H1 (cell line): ENCODE data around the gene LHFPL3. TPM values are rescaled to one million over a fixed set of nuclear protein-coding genes. Genes with fewer than 3 reads are reported as not detected.

Source experiments
- CTCF ChIA-PET: fragments of 300-600 bp; sonication (Branson Sonifier 250); formaldehyde crosslinking; loops from one replicate; lab custom pipeline; 2021; ENCODE audit not compliant: partially characterized antibody; lab: Charles Lee
- POLR2A ChIA-PET: fragments of 300-600 bp; sonication (Branson Sonifier 250); formaldehyde crosslinking; loops from one replicate; lab custom pipeline; 2021; ENCODE audit warnings: inconsistent platforms; ENCODE audit not compliant: partially characterized antibody; lab: Charles Lee
- DNase-seq, 2 experiments: peaks; one replicate each; pipeline versions ENCODE4 v3.0.0 to v3.0.0-alpha.2; 2010 to 2022; ENCODE audit warnings: low spot score in 2 of 2, low read depth in 1 of 2, mixed read lengths in 1 of 2
- FAIRE-seq: peaks from 2 replicates; lab custom pipeline; 2011; peaks lifted over from hg19 to GRCh38; lab: Jason Lieb, UNC
- H2AFZ ChIP-seq: 2 replicates; pipeline ENCODE4 v1.8.1; 2012; ENCODE audit warnings: low read length, inconsistent platforms
- H2AK5ac ChIP-seq: 2 replicates; pipeline ENCODE4 v1.6.1; 2013; ENCODE audit warnings: low read depth, low read length
- H2BK120ac ChIP-seq: replicated peaks from 2 replicates; pipeline ENCODE3; 2013; ENCODE audit warnings: low read depth, low read length, inconsistent platforms
- H2BK12ac ChIP-seq: 2 replicates; pipeline ENCODE4 v1.6.1; 2013; ENCODE audit warnings: low read depth, low read length
- H2BK15ac ChIP-seq: 2 replicates; pipeline ENCODE4 v1.6.1; 2013; ENCODE audit warnings: low read length
- H2BK20ac ChIP-seq: 2 replicates; pipeline ENCODE4 v1.6.1; 2013; ENCODE audit warnings: low read length
- H2BK5ac ChIP-seq: 2 replicates; pipeline ENCODE4 v1.6.1; 2013; ENCODE audit warnings: low read depth, low read length
- H3K14ac ChIP-seq: 2 replicates; pipeline ENCODE4 v1.6.1; 2013; ENCODE audit warnings: inconsistent platforms; ENCODE audit not compliant: insufficient read length
- H3K18ac ChIP-seq: 2 replicates; pipeline ENCODE4 v1.6.1; 2013; ENCODE audit warnings: low read length; ENCODE audit errors: extremely low read depth
- H3K23ac ChIP-seq: 2 replicates; pipeline ENCODE4 v1.6.1; 2013; ENCODE audit warnings: inconsistent platforms; ENCODE audit not compliant: insufficient read length
- H3K23me2 ChIP-seq: 2 replicates; pipeline ENCODE4 v1.6.1; 2013; ENCODE audit warnings: low read depth, low read length
- H3K27ac ChIP-seq: 2 replicates; pipeline ENCODE4 v1.6.1; 2011; ENCODE audit warnings: low read depth, low read length, inconsistent platforms
- H3K27me3 ChIP-seq, 4 experiments: replicated peaks in 1 of 4; 1 replicate in 1 of 4; 2 replicates in 3 of 4; pipeline versions ENCODE4 v1.6.1 to v1.8.1; 2011 to 2013; ENCODE audit warnings: low read length in 3 of 4, mild to moderate bottlenecking in 3 of 4, inconsistent platforms in 2 of 4, mixed read lengths in 2 of 4, moderate library complexity in 1 of 4; ENCODE audit not compliant: control insufficient read depth in 3 of 4, insufficient read depth in 3 of 4; ENCODE audit errors: extremely low read depth in 1 of 4
- H3K36me3 ChIP-seq, 4 experiments: 2 replicates each; pipeline versions ENCODE4 v1.6.1 to v1.8.1; 2011 to 2013; ENCODE audit warnings: mild to moderate bottlenecking in 4 of 4, low read length in 3 of 4, moderate library complexity in 2 of 4, control low read depth in 1 of 4, inconsistent platforms in 1 of 4; ENCODE audit not compliant: insufficient read depth in 4 of 4, control insufficient read depth in 2 of 4
- H3K4ac ChIP-seq: replicated peaks from 2 replicates; pipeline ENCODE3; 2013; ENCODE audit warnings: low read length, low read depth, mixed read lengths, inconsistent platforms; ENCODE audit not compliant: insufficient read length
- H3K4me1 ChIP-seq, 4 experiments: replicated peaks in 1 of 4; 1 replicate in 1 of 4; 2 replicates in 3 of 4; pipeline versions ENCODE4 v1.6.1 to v1.8.1; 2011 to 2013; ENCODE audit warnings: low read length in 3 of 4, inconsistent platforms in 2 of 4, mixed read lengths in 1 of 4; ENCODE audit not compliant: insufficient read depth in 4 of 4, control insufficient read depth in 3 of 4
- H3K4me2 ChIP-seq, 2 experiments: 2 replicates each; pipeline versions ENCODE4 v1.6.1 to v1.8.1; 2011 to 2013; ENCODE audit warnings: low read depth in 2 of 2, low read length in 2 of 2, control low read depth in 1 of 2, inconsistent platforms in 1 of 2, mild to moderate bottlenecking in 1 of 2; ENCODE audit not compliant: insufficient read depth in 1 of 2
- H3K4me3 ChIP-seq, 4 experiments: fragments of 200-600, 300-600 bp in 1 of 4; sonication (generic), shearing (Covaris generic), sonication (Bioruptor Twin) in 1 of 4; 2 replicates each; pipeline versions ENCODE4 v1.5.1 to v1.8.1; 2011 to 2016; ENCODE audit warnings: low read length in 4 of 4, low read depth in 3 of 4, control low read depth in 2 of 4, inconsistent platforms in 2 of 4, mild to moderate bottlenecking in 2 of 4, mixed read lengths in 1 of 4, moderate library complexity in 1 of 4; ENCODE audit not compliant: insufficient read depth in 2 of 4; ENCODE audit errors: extremely low read depth in 1 of 4
- H3K56ac ChIP-seq: replicated peaks from 2 replicates; pipeline ENCODE3; 2013; ENCODE audit warnings: low read depth, mild to moderate bottlenecking, mixed read lengths, low read length, inconsistent platforms; ENCODE audit not compliant: insufficient read length
- H3K79me1 ChIP-seq: 2 replicates; pipeline ENCODE4 v1.6.1; 2013; ENCODE audit warnings: low read depth, low read length, control low read depth
- H3K79me2 ChIP-seq, 2 experiments: 2 replicates each; pipeline versions ENCODE4 v1.6.1 to v1.8.1; 2012 to 2013; ENCODE audit warnings: low read length in 2 of 2, mild to moderate bottlenecking in 2 of 2, inconsistent platforms in 1 of 2; ENCODE audit not compliant: insufficient read depth in 2 of 2, control insufficient read depth in 1 of 2
- H3K9ac ChIP-seq, 4 experiments: replicated peaks in 1 of 4; 1 replicate in 1 of 4; 2 replicates in 3 of 4; pipeline versions ENCODE4 v1.6.1 to v1.8.1; 2011 to 2013; ENCODE audit warnings: low read depth in 3 of 4, low read length in 3 of 4, control low read depth in 2 of 4, mild to moderate bottlenecking in 2 of 4, moderate library complexity in 2 of 4, inconsistent platforms in 1 of 4; ENCODE audit errors: extremely low read depth in 1 of 4
- H3K9me3 ChIP-seq, 2 experiments: 2 replicates each; pipeline versions ENCODE4 v1.6.1 to v1.8.1; 2012 to 2013; ENCODE audit warnings: mild to moderate bottlenecking in 2 of 2, moderate library complexity in 2 of 2, control low read depth in 1 of 2, inconsistent platforms in 1 of 2, low read depth in 1 of 2, low read length in 1 of 2, mixed read lengths in 1 of 2; ENCODE audit not compliant: insufficient read depth in 2 of 2
- H4K20me1 ChIP-seq, 2 experiments: replicated peaks in 1 of 2; 2 replicates each; pipeline versions ENCODE3 to v1.8.1; 2011 to 2013; ENCODE audit warnings: inconsistent platforms in 2 of 2, low read length in 2 of 2, mild to moderate bottlenecking in 1 of 2; ENCODE audit not compliant: insufficient read depth in 2 of 2, control insufficient read depth in 1 of 2
- H4K5ac ChIP-seq: 2 replicates; pipeline ENCODE4 v1.6.1; 2013; ENCODE audit warnings: low read length, low read depth, mixed read lengths, inconsistent platforms; ENCODE audit not compliant: insufficient read length
- H4K8ac ChIP-seq: 2 replicates; pipeline ENCODE4 v1.8.0; 2013; ENCODE audit warnings: mild to moderate bottlenecking, moderate library complexity, low read length, inconsistent platforms; ENCODE audit not compliant: insufficient read depth; ENCODE audit errors: extremely low read depth
- H4K91ac ChIP-seq: replicated peaks from 2 replicates; pipeline ENCODE3; 2013; ENCODE audit warnings: low read length, mixed read lengths, inconsistent platforms; ENCODE audit not compliant: insufficient read length
- CEBPB ChIP-seq: IDR thresholded peaks from 2 replicates; pipeline ENCODE4 v1.6.1; 2012; ENCODE audit warnings: low read depth, low read length
- FOSL1 ChIP-seq: IDR thresholded peaks from 2 replicates; pipeline ENCODE4 v1.6.1; 2011; ENCODE audit warnings: mild to moderate bottlenecking, low read depth, low read length, moderate library complexity; ENCODE audit not compliant: insufficient read depth
- RNF2 ChIP-seq: fragments of 200-900, 300-1000 bp; sonication (generic); IDR thresholded peaks from 2 replicates; pipeline ENCODE4 v1.7.1; 2016; ENCODE audit warnings: borderline replicate concordance, low read depth, mild to moderate bottlenecking, antibody characterized with exemption, low read length; ENCODE audit not compliant: poor library complexity, severe bottlenecking; ENCODE audit errors: missing control alignments
- TCF12 ChIP-seq: IDR thresholded peaks from 2 replicates; pipeline ENCODE4 v1.6.1; 2011; ENCODE audit warnings: low read depth, mild to moderate bottlenecking, low read length
- USF2 ChIP-seq: IDR thresholded peaks from 2 replicates; pipeline ENCODE4 v1.6.1; 2011; ENCODE audit warnings: low read length, improper control_type of control experiment
- WGBS, 2 experiments: shearing (Covaris generic) in 1 of 2; methylation state at CpG; one replicate each; pipeline versions ENCODE4 v1.1.6 to v1.1.7; 2013 to 2015; ENCODE audit warnings: low lambda C conversion rate in 2 of 2, mixed read lengths in 2 of 2, inconsistent platforms in 1 of 2, low coverage in 1 of 2, missing lambda C conversion rate in 1 of 2; ENCODE audit not compliant: insufficient replicate concordance in 2 of 2, insufficient coverage in 1 of 2, insufficient read length in 1 of 2; ENCODE audit errors: extremely low coverage in 1 of 2, missing lambda C conversion rate in 1 of 2; 5-methylcytosine and 5-hydroxymethylcytosine counted together
- polyA plus RNA-seq, 7 experiments: library from polyadenylated mRNA; depleted of rRNA in 3 of 7; stranded (reverse) in 5 of 7; unstranded in 2 of 7; fragments of >200 nt in 5 of 7; fragments of 200-250 nt in 2 of 7; gene quantifications; 1 replicate in 5 of 7; 2 replicates in 1 of 7; 4 replicates in 1 of 7; pipeline versions ENCODE4 v1.2.1 to v1.2.3, GENCODE V29; 2011 to 2013; ENCODE audit warnings: missing spikeins in 2 of 7, mixed read lengths in 2 of 7
- total RNA-seq: library from RNA; stranded (reverse); fragmentation: NEBNext Ultra II Directional; extraction: Animal tissue kit (Norgen Biotek cat#: 25700); gene quantifications from 2 replicates; pipeline ENCODE4 v1.2.1, GENCODE V29; 2021

The LHFPL3 gene
- total and polyA plus RNA-seq, 2 of the 8 experiments (the other 6 are each of a cell fraction or from before 2014, with no cell fraction given), result 0.24 to 0.50 TPM

- ChIA-PET CTCF (interaction anchor here (0.7 to 4.9 kb wide), 6 partner anchors 9 to 592 kb away, joined by 3 to 25 read pairs (median 4); no protein-coding TSS in a partner anchor), POLR2A (no interaction called here)
- Histone ChIP-seq H2BK20ac (no peak overlapping the region), H3K4me2 (no peak overlapping the region), H3K18ac (no peak overlapping the region), H3K4ac (no peak overlapping the region), H4K8ac (no peak overlapping the region), H3K79me1 (no peaks in the 10 kb centered on the region), H3K14ac (no peak overlapping the region), H2BK120ac (no peak overlapping the region), H4K91ac (no peak overlapping the region), H2BK15ac (no peak overlapping the region), H2BK12ac (no peak overlapping the region), H3K9ac (no peak overlapping the region), H3K27ac (no peak overlapping the region), H3K4me3 (no peak overlapping the region), H3K27me3 (no peaks in the 10 kb centered on the region), H3K79me2 (no peaks in the 10 kb centered on the region), H4K20me1 (no peaks in the 10 kb centered on the region), H3K36me3 (no peaks in the 10 kb centered on the region), H2AFZ (no peak overlapping the region), H3K56ac (no peak overlapping the region), H3K23ac (no peak overlapping the region), H2BK5ac (no peak overlapping the region), H3K4me1 (peaks cover 1 to 4% (median 4%) of the 10 kb centered on the region in 4 experiments; a peak in 5 of 7 replicates), H2AK5ac (no peak overlapping the region), H3K9me3 (no peaks in the 10 kb centered on the region), H3K23me2 (no peaks in the 10 kb centered on the region), H4K5ac (no peak overlapping the region)
- DNase-seq (no peak), FAIRE-seq (no peak)
- 84% methylated on average over 2 of the region's 2 CpGs; no CpG with 5 or more reads in 1 of the 2 experiments for whole genome bisulfite sequencing, 2 experiments
- TF ChIP-seq CEBPB (no peak), FOSL1 (no peak), RNF2 (no peak), USF2 (no peak), TCF12 (no peak)
Measured at GRCh38 chr7:104823177-104823576, 494.8 kb downstream of the LHFPL3 start.
